Brain microvascular endothelial cell (primary cell): ENCODE results near the gene PHKA1.
"Not testable (repeated sequence)": the region's sequence is repeated elsewhere in the genome, so short reads cannot be mapped to it uniquely, and the experiment has no call there.

Source experiments
- DNase-seq: peaks from one replicate; pipeline ENCODE4 v3.0.0-alpha.2; 2020
- H3K27ac ChIP-seq: fragments of 250-450 bp; sonication (Bioruptor Pico); 2 replicates; pipeline ENCODE4 v1.5.1; 2020; ENCODE audit warnings: mild to moderate bottlenecking, moderate library complexity
- H3K27me3 ChIP-seq: fragments of 250-450 bp; sonication (Bioruptor Pico); replicated peaks from 2 replicates; pipeline ENCODE4 v1.5.1; 2020; ENCODE audit warnings: mild to moderate bottlenecking
- H3K36me3 ChIP-seq: fragments of 250-450 bp; sonication (Bioruptor Pico); replicated peaks from 2 replicates; pipeline ENCODE4 v1.5.1; 2020; ENCODE audit warnings: mild to moderate bottlenecking
- H3K4me3 ChIP-seq: 2 replicates; pipeline ENCODE4 v1.5.1; 2011; ENCODE audit warnings: low read depth, mild to moderate bottlenecking, control low read depth, low read length, moderate library complexity
- CTCF ChIP-seq: IDR thresholded peaks from 2 replicates; pipeline ENCODE4 v1.5.1; 2011; ENCODE audit warnings: low read depth, mild to moderate bottlenecking, moderate library complexity, low read length, control low read depth, inconsistent platforms; ENCODE audit errors: missing control alignments
- in situ Hi-C: cut with HindIII; loops from 2 replicates; pipeline ENCODE4 v1.10.0; 2017; ENCODE audit warnings: low sequenced_read_pairs, low pct_ligation_motif_present

Gene PHKA1

GRCh38 chrX:72713599-72714477 is at the start of gene PHKA1:
Gene PHKA1 (minus strand): TSS chrX:72714306. CDS start chrX:72713880, 426 bp downstream.
- not testable (repeated sequence) for DNase-seq

GRCh38 chrX:72760454-72760853 is 46.3 kb upstream of the PHKA1 start:
- H3K27ac ChIP-seq, H3K4me3 ChIP-seq, H3K36me3 ChIP-seq, H3K27me3 ChIP-seq, DNase-seq, in situ Hi-C loops: not testable (repeated sequence)

More at GRCh38 chrX:72713599-72714477, at the start of gene PHKA1:
- H3K36me3 ChIP-seq, H3K27me3 ChIP-seq, in situ Hi-C loops: not testable (repeated sequence)
- H3K4me3 ChIP-seq = peak within 1 kb of the TSS; percentile 58
- peak within 1 kb of the TSS; percentile 22 for H3K27ac ChIP-seq

- in situ Hi-C loops, H3K27me3 ChIP-seq, DNase-seq, H3K4me3 ChIP-seq, H3K36me3 ChIP-seq, H3K27ac ChIP-seq: not testable (repeated sequence)
Observed at GRCh38 chrX:72748545-72748944, 34.4 kb upstream of the PHKA1 start.

- H3K36me3 ChIP-seq, in situ Hi-C loops, H3K27ac ChIP-seq, H3K4me3 ChIP-seq, DNase-seq, H3K27me3 ChIP-seq: not testable (repeated sequence)
Observed at GRCh38 chrX:72745546-72745945, 31.4 kb upstream of the PHKA1 start.

- no peak overlapping the region for H3K4me3 ChIP-seq
- TF ChIP-seq CTCF = no peak
- peak; percentile 12 for DNase-seq
- in situ Hi-C loops = no loop called here
- H3K27ac ChIP-seq = no peak overlapping the region
- no peaks in the 10 kb centered on the region for H3K27me3 ChIP-seq
- H3K36me3 ChIP-seq = no peaks in the 10 kb centered on the region
Observed at GRCh38 chrX:72735561-72735960, 21.5 kb upstream of the PHKA1 start.

- H3K27ac ChIP-seq, in situ Hi-C loops, H3K36me3 ChIP-seq, DNase-seq, H3K27me3 ChIP-seq, H3K4me3 ChIP-seq: not testable (repeated sequence)
Observed at GRCh38 chrX:72733636-72734035, 19.5 kb upstream of the PHKA1 start.

GRCh38 chrX:72727846-72728245 is 13.7 kb upstream of the PHKA1 start:
- no peak for TF ChIP-seq CTCF
- no peak for DNase-seq

GRCh38 chrX:72716766-72717165 is 2.7 kb upstream of the PHKA1 start:
- Histone ChIP-seq H3K36me3 (no peaks in the 10 kb centered on the region), H3K27me3 (no peaks in the 10 kb centered on the region), H3K4me3 (no peak overlapping the region), H3K27ac (no peak overlapping the region)
- in situ Hi-C loops = no loop called here
- TF ChIP-seq CTCF = no peak
- DNase-seq = no peak

More at GRCh38 chrX:72727846-72728245, 13.7 kb upstream of the PHKA1 start:
- in situ Hi-C loops = no loop called here
- H3K4me3 ChIP-seq = no peak overlapping the region
- no peaks in the 10 kb centered on the region for H3K27me3 ChIP-seq
- H3K27ac ChIP-seq = no peak overlapping the region
- no peaks in the 10 kb centered on the region for H3K36me3 ChIP-seq
